Measurements from ENCODE around the gene FAM3C. TPM values are rescaled to one million over a fixed set of nuclear protein-coding genes. Genes with fewer than 3 reads are reported as not detected.

FAM3C gene
- total and polyA plus RNA-seq, 2 of the 8 experiments (the other 6 are each of a cell fraction or from before 2014, with no cell fraction given): 27.0 to 77.7 TPM

DNA sequence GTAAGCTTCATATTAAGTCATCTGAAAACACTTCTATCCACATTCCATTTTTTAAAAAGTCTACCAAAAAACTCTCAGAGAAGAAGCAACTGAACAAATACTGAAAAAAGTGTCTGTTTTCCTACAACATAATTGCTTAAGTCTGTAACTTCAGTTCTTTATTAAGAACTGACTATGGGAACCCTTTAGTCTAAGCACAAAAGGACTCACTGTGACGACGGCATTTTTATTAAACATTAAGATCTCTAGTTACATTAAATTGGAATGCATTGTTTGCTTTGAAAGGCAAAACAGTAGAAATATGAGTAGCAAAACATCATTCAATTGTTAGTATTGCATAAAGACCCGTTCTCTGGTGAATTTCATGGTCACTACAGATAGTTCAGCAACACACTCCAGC is 5.8 kb upstream of the FAM3C start (continued):
- TF ChIP-seq, protein P1, sequence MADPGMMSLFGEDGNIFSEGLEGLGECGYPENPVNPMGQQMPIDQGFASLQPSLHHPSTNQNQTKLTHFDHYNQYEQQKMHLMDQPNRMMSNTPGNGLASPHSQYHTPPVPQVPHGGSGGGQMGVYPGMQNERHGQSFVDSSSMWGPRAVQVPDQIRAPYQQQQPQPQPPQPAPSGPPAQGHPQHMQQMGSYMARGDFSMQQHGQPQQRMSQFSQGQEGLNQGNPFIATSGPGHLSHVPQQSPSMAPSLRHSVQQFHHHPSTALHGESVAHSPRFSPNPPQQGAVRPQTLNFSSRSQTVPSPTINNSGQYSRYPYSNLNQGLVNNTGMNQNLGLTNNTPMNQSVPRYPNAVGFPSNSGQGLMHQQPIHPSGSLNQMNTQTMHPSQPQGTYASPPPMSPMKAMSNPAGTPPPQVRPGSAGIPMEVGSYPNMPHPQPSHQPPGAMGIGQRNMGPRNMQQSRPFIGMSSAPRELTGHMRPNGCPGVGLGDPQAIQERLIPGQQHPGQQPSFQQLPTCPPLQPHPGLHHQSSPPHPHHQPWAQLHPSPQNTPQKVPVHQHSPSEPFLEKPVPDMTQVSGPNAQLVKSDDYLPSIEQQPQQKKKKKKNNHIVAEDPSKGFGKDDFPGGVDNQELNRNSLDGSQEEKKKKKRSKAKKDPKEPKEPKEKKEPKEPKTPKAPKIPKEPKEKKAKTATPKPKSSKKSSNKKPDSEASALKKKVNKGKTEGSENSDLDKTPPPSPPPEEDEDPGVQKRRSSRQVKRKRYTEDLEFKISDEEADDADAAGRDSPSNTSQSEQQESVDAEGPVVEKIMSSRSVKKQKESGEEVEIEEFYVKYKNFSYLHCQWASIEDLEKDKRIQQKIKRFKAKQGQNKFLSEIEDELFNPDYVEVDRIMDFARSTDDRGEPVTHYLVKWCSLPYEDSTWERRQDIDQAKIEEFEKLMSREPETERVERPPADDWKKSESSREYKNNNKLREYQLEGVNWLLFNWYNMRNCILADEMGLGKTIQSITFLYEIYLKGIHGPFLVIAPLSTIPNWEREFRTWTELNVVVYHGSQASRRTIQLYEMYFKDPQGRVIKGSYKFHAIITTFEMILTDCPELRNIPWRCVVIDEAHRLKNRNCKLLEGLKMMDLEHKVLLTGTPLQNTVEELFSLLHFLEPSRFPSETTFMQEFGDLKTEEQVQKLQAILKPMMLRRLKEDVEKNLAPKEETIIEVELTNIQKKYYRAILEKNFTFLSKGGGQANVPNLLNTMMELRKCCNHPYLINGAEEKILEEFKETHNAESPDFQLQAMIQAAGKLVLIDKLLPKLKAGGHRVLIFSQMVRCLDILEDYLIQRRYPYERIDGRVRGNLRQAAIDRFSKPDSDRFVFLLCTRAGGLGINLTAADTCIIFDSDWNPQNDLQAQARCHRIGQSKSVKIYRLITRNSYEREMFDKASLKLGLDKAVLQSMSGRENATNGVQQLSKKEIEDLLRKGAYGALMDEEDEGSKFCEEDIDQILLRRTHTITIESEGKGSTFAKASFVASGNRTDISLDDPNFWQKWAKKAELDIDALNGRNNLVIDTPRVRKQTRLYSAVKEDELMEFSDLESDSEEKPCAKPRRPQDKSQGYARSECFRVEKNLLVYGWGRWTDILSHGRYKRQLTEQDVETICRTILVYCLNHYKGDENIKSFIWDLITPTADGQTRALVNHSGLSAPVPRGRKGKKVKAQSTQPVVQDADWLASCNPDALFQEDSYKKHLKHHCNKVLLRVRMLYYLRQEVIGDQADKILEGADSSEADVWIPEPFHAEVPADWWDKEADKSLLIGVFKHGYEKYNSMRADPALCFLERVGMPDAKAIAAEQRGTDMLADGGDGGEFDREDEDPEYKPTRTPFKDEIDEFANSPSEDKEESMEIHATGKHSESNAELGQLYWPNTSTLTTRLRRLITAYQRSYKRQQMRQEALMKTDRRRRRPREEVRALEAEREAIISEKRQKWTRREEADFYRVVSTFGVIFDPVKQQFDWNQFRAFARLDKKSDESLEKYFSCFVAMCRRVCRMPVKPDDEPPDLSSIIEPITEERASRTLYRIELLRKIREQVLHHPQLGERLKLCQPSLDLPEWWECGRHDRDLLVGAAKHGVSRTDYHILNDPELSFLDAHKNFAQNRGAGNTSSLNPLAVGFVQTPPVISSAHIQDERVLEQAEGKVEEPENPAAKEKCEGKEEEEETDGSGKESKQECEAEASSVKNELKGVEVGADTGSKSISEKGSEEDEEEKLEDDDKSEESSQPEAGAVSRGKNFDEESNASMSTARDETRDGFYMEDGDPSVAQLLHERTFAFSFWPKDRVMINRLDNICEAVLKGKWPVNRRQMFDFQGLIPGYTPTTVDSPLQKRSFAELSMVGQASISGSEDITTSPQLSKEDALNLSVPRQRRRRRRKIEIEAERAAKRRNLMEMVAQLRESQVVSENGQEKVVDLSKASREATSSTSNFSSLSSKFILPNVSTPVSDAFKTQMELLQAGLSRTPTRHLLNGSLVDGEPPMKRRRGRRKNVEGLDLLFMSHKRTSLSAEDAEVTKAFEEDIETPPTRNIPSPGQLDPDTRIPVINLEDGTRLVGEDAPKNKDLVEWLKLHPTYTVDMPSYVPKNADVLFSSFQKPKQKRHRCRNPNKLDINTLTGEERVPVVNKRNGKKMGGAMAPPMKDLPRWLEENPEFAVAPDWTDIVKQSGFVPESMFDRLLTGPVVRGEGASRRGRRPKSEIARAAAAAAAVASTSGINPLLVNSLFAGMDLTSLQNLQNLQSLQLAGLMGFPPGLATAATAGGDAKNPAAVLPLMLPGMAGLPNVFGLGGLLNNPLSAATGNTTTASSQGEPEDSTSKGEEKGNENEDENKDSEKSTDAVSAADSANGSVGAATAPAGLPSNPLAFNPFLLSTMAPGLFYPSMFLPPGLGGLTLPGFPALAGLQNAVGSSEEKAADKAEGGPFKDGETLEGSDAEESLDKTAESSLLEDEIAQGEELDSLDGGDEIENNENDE (IDR thresholded peaks at IDR 0.05; ENCODE audit: insufficient replicate concordance, low read length): no peak
- TF ChIP-seq RFX5 (IDR thresholded peaks at IDR 0.05; ENCODE audit: borderline replicate concordance, low read depth, low read length): no peak
- TF ChIP-seq KDM5A (IDR thresholded peaks at IDR 0.05; ENCODE audit: low read length): no peak
- TF ChIP-seq SAP30 (IDR thresholded peaks at IDR 0.05; ENCODE audit: insufficient read depth, insufficient replicate concordance, low read length): no peak
- TF ChIP-seq TCF12 (IDR thresholded peaks at IDR 0.05; ENCODE audit: low read depth, low read length): no peak
- TF ChIP-seq FOSL1 (IDR thresholded peaks at IDR 0.05; ENCODE audit: insufficient read depth, low read depth, low read length): no peak
- TF ChIP-seq SP1 (IDR thresholded peaks at IDR 0.05; ENCODE audit: low read depth, low read length): no peak
- TF ChIP-seq CHD1 (IDR thresholded peaks at IDR 0.05; ENCODE audit: low read depth, low read length): no peak
